AG08396 (cell line): ENCODE data around the gene CTBP2.

ENCODE experiments used
- DNase-seq: peaks from one replicate; pipeline ENCODE4 v3.0.0; 2012; ENCODE audit warnings: low spot score, mixed read lengths

Gene CTBP2

DNA sequence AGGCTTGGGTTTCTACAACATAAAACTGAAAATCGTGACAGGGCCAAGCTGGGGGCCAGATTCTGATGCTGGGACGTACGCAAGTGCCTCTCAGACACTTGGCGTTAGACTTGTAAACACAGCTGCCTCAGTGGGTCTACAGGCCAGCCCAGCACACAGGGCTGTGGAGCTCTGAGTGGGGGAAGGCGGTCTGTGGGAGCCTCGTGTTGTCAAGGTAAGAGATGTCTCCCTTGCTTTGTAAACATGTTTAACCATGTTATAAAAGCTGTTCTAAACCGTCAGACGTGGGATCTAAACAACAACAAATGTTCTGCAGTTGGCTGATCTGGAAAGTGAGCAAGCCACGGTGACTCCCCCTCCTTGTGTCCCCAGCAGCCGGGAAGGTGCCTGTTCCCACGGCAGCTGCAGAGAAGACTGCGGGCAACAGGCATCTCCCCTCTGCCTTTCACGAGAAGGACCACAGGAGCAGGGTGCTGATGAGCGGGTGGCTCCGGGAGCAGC, 150.7 kb downstream of the CTBP2 start:
- DNase-seq, result no peak

DNA sequence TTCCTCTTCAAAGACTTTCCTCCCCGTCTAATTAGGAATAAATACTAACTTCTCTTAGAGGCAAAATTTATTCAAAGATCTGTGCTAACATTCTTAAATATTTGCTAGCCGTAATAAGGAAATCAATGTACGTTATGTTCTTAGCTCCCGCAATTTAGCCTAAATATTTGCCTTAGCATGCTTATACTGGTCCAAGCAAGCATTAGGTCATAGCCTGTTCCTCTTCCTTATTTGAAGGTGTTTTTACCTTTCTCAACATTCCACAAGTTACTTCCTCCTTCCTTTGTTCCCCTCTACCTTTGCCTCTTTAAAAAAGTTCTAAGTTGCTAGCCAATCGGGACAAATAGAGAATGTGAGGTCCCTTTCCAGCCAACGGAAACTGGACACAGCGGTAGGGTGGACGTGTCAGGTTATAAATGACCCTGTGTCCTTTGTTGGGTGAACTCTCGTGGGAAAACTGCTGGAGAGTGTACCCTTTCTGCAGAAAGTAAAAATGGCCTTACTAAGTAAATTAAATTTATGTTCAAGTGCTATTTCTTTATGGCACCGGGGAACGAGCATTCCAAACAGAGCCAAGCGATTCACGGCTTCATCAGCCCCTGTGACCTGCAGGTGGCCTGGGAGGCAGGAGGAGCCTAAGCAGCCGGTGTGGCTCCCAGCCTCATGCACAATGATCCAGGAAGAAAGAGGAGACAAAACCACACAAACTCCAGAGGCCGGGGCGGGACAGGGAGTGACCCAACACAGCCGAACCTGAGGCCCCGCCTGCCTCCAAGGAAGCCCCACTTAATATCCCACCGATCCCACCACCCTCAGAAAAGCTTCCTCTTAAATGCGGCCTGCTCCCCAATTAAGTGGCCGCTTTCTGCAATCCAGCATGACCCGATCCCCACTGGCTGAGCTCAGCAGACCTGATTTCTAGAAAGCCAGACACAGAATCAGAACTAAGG, 151.4 kb downstream of the CTBP2 start:
- no peak for DNase-seq

- no peak for DNase-seq
These were observed 152.9 kb downstream of the CTBP2 start for GRCh38 chr10:125007436-125007835.

- DNase-seq, result peak; percentile 83
These were observed 153.4 kb downstream of the CTBP2 start for GRCh38 chr10:125006921-125007426.

GRCh38 chr10:125006188-125006680, 154.1 kb downstream of the CTBP2 start:
- DNase-seq, result no peak

- DNase-seq, result no peak
These were observed 154.8 kb downstream of the CTBP2 start for GRCh38 chr10:125005312-125006187.

- no peak for DNase-seq
These were observed 155.6 kb downstream of the CTBP2 start for GRCh38 chr10:125004571-125005311.

GRCh38 chr10:125003901-125004467, 156.4 kb downstream of the CTBP2 start:
- DNase-seq, result no peak

DNA sequence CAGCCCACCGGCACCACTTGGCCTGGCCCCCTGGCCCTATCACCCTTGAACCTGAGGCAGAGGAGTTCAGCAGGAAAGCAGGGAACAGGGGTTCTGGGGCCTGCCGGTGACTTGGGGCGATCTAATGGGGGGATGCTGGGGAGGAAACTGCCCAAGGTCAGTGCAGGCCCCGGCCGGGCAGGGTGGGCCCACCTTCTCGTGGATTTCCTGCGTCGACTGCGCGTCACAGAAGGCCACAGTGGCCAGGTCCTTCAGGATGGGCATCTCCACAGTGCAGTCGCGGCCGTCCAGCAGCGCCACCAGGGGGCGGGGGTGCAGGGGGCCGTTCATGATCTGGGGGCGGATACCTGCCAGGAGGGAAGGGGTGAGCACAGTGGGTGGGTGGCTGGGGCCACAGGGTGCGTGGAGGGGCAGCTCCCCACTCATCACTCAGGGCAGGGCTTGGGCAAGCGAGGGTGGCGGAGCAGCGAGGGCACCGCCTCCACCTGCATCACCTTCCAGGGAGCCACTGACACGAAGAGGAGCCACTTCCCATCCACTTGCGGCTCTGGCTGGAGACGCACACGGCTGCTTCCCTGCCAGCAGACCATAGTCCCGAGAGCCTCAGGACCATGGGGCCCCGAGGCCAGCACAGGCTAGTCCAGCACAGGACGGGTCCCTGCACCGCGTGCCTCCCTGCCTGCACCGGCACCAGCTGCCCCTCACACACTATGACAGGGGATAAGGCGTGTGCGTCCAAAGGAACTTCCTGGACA, 157.0 kb downstream of the CTBP2 start:
- no peak for DNase-seq

GRCh38 chr10:125002423-125003145, 157.8 kb downstream of the CTBP2 start:
- DNase-seq, result no peak

- DNase-seq, result no peak
These were observed 158.3 kb downstream of the CTBP2 start for GRCh38 chr10:125002047-125002422.

- DNase-seq, result no peak
These were observed 158.9 kb downstream of the CTBP2 start for GRCh38 chr10:125001313-125002046.

- DNase-seq, result peak; percentile 69
These were observed 159.7 kb downstream of the CTBP2 start for GRCh38 chr10:125000366-125001312.

GRCh38 chr10:124999433-125000365, 160.7 kb downstream of the CTBP2 start:
- DNase-seq, result peak; percentile 90

DNA sequence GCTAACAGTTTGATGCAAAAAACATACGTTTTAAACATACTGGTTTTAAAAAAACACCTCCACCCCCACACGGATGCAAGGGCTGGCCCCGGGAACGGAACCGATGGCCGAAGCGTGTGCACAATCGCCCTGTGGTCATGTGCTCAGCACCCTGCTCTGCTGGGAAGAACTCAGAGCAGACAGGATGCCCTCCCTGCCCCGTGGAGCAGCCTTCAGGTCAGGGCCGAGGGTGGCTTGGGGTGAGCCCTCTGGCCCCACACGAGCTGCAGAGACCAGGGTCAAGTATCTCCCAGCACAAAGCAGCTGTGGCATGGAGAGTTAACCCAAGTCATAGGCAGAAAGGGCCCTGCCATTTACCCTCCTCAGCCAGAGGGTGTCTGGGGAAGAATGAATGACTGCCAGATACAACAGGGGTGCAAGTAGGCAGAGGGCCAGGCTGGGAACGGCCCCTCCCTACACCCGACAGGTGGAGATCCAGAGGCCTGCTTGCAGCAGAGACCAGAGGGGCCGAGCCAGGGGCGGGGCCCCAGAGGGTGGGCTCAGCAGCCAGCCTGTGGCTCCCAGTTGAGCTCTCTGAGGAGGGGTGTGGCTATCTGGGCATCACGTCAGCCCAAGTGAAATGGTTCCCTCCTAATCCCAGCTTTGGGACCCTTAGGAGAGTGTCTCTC, 161.6 kb downstream of the CTBP2 start:
- no peak for DNase-seq
